GM21528 (cell line): Measurements from ENCODE around the gene ARFGAP1.
"Not testable (repeated sequence)": the region's sequence is repeated elsewhere in the genome, so short reads cannot be mapped to it uniquely, and the experiment has no call there.

Experiments
- ATAC-seq: cut with Tn5 transposase; IDR thresholded peaks from one replicate; pipeline ENCODE4 v1.9.1; 2021; ENCODE audit warnings: mild to moderate bottlenecking, moderate library complexity; ENCODE audit not compliant: unreplicated experiment, low FRiP score

ARFGAP1 gene

GRCh38 chr20:63239431-63239830 is 33.2 kb upstream of the ARFGAP1 start:
- no peak for ATAC-seq

DNA sequence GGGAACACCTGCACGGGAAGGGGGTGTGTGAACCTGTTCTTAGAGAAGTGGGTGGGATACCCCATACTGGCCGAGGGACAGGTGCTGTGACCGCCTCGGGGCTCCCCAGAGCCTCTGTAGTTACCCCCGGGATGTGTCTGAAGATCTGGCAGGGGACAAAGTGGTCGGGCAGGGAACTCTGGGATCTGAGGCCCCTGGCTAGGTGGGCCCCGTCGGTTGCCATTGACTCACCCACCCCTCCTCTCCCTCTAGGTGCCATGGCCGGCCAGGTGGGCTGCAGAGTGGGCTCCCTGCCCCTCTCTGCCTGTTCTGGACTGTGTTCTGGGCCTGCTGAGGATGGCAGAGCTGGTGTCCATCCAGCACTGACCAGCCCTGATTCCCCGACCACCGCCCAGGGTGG is 32.6 kb upstream of the ARFGAP1 start:
- no peak for ATAC-seq

GRCh38 chr20:63241272-63241671 is 31.3 kb upstream of the ARFGAP1 start:
- ATAC-seq: no peak

DNA sequence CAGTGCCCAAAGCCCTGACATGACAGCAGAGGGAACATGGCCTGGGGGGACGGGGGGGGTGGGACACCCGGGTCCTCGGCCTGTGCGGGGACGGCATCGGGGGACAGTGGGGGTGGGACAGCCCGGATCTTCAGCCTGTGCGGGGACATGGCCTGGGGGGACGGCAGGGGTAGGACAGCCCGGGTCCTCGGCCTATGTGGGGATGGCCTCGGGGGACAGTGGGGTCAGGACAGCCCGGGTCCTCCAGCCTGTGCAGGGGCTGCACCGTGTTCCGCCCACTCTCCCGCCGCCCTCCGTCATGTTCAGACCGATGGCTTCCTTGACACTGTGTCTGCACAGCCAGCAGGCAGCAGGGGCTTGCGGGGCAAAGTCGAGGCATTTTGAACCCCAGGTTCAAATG is 29.9 kb upstream of the ARFGAP1 start:
- no peak for ATAC-seq

GRCh38 chr20:63243604-63244247 is 28.9 kb upstream of the ARFGAP1 start:
- no peak for ATAC-seq

GRCh38 chr20:63244468-63244867 is 28.1 kb upstream of the ARFGAP1 start:
- ATAC-seq: no peak

DNA sequence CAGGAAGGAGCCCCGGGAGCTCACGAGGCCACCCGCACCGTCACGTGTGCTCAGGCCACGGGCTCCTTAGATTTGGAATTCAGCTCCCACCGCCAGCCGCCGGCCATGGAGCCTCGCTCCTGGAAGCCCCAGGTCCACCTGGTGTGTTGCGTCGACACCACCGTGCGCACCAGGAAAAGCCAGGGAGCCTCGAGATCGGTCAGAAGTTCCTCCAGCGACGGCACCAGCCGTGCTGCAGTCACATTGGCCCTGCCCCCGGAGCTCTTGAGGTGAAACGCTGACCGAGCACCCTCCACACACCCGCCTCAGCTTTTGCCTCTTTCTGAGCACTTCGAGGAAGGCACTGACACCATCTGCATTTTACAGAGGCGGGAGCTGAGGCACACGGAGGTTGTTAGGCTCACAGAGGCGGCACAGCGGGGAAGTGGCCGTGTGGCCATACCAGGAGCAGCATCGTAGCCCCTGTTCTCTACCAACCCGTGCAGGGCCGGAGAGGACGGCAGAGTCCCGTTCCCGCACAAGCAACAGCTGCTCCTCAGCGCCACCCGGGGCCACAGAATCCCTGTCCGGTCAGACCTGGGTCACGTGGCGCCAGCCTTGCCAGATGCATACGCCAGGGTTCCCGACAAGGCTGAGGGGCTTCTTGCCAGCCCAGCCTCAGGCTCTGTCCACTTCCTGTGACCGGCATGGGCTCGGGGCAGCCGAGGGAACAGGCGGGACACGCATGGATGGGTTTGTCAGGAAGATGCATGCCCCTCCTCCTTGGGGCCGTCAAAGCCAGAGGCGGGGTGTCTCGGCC is 25.9 kb upstream of the ARFGAP1 start:
- no peak for ATAC-seq

- ATAC-seq: no peak
These were observed 24.9 kb upstream of the ARFGAP1 start for GRCh38 chr20:63247671-63248228.

GRCh38 chr20:63248835-63249591 is 23.6 kb upstream of the ARFGAP1 start:
- no peak for ATAC-seq

GRCh38 chr20:63249891-63250290 is 22.7 kb upstream of the ARFGAP1 start:
- no peak for ATAC-seq

- not testable (repeated sequence) for ATAC-seq
These were observed 21.3 kb upstream of the ARFGAP1 start for GRCh38 chr20:63251350-63251749.

DNA sequence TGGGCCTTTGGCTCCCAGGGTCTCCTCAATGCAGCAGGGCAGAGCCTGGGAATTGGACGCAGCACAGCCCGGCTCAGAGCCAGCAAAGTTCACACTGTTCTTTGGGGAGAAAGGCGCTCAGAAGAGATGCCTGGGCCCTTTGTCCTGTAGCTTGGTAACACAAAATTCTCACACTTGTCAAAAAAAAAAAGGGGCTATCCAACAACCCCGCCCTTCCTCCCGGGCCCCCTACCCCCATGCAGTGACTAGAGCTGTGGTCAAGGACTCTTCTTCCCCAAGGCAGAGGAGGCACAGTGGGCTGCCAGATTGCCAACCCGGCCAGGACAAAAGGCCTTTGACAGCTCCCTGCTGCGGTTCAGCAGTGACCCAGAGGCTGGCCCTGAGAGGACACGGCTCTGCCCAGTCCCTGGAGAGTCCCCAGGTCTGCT is 20.3 kb upstream of the ARFGAP1 start:
- no peak for ATAC-seq

DNA sequence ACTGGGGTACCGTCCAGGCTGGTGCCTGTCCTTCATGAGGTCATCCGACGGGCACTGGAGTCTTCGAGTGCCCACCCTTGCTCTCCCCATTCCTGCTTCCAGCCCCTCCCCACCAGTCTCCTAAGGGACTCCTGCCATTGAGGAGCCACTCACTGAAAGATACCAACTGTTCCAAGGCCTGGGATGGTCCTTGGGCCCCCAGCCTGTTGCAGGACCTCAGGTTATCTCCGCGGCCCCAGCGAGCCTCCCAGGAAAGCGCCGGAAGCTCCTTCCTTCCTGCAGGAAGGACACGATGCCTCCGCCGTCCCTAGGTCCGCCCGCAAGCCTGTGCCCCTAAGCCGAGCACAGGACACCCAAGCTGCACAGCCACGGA is 19.6 kb upstream of the ARFGAP1 start:
- no peak for ATAC-seq

- no peak for ATAC-seq
These were observed 19.0 kb upstream of the ARFGAP1 start for GRCh38 chr20:63253438-63254231.

DNA sequence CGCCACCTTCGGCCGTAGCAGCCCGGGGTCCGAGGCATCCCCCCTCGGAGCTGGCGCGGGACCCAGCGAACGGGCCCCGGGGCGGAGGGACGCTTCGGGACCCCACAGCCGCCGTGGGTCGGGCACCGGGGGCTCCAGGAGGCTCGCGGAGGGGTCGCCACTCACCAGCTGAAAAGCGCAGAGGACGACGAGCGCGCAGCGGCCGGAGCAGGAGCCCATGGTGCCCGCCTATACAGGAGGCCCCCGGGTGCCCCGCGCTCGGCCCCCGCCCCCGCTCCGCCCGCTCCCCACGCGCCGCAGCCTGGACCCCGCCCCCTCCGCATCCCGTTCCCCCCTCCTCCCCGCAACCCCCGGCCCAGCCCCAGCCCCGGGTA is 18.4 kb upstream of the ARFGAP1 start, which contains the start of gene NKAIN4:
NKAIN4 (minus strand) TSS at position 232 of the 374 bp plus-strand sequence; CDS start at position 219, 13 bp downstream.
- ATAC-seq: no peak

DNA sequence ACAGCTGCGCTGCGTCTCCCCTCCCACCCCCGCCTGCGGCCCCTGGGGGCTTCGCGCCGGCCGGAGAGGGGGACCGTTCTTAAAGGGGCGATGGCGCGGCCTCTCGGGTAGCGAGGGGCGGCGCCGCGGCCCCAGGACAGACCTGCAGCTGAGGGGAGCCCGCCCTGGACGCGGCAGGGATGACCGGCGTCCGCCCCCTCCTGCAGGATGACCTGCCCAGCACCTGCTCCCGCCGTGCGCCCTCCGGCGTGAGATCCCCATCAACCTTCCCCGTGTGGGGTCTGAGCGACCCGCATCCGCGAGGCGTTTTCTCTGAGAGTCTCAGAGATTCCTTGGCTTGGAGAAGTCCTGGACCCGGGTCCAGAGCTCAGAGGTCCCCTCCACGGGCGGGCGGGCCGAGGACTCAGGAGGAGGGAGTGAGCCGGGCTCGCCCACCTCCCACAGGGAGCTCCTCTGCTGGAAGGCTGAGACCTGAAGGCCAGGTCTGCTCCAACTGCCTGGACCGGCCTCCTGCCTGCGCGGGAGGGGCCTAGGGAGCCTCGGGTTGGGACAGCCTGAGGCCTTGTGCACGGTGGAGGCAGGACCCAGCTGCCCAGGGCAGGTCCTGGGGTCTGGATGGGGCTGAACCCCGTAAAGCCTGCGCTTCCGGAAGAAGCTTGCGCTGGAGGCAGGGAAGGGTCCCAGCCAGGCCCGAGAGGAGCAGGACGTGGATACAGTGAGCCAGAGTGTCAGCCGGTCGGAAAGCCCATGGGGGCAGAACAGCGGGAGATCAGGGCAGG is 17.8 kb upstream of the ARFGAP1 start:
- no peak for ATAC-seq

- no peak for ATAC-seq
These were observed 16.5 kb upstream of the ARFGAP1 start for GRCh38 chr20:63255931-63256704.

DNA sequence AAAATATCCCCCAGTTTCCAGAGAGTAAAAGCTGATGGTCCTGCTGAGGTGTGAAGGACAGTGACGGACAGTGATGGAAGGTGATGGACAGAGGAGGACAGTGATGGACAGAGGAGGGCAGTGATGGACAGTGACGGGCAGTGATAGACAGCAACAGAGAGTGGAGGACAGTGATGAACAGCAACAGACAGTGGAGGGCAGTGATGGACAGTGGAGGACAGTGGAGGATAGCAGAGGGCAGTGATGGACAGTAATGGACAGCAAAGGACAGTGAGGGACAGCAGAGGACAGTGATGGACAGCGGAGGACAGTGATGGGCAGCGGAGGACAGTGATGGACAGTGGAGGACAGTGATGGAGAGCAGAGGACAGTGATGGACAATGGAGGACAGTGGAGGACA is 15.7 kb upstream of the ARFGAP1 start:
- ATAC-seq: no peak

DNA sequence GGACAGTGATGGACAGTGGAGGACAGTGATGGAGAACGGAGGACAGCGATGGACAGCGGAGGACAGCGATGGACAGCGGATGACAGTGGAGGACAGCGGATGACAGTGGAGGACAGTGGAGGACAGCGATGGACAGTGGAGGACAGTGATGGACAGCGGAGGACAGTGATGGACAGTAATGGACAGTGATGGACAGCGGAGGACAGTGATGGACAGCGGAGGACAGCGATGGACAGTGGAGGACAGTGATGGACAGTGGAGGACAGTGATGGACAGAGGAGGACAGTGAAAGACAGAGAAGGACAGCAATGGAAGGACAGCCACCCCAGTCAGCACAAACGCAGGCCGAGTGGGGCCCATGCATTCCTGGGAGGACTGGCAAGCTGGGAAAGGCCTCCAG is 15.0 kb upstream of the ARFGAP1 start:
- no peak for ATAC-seq
